Measurements from ENCODE around the gene PDHB.
"Not testable (repeated sequence)": the region's sequence is repeated elsewhere in the genome, so short reads cannot be mapped to it uniquely, and the experiment has no call there.

Gene PDHB

GRCh38 chr3:58433400-58434167 is at the start of gene PDHB:
TSS of gene PDHB (minus strand) at chr3:58433832. CDS start at chr3:58433809, 23 bp downstream.
- DNase-seq: peak; percentile 47

GRCh38 chr3:58482917-58483636 is 49.4 kb upstream of the PDHB start:
- DNase-seq: no peak

- no peak for DNase-seq
Measured at GRCh38 chr3:58480309-58480708, 46.7 kb upstream of the PDHB start.

DNA sequence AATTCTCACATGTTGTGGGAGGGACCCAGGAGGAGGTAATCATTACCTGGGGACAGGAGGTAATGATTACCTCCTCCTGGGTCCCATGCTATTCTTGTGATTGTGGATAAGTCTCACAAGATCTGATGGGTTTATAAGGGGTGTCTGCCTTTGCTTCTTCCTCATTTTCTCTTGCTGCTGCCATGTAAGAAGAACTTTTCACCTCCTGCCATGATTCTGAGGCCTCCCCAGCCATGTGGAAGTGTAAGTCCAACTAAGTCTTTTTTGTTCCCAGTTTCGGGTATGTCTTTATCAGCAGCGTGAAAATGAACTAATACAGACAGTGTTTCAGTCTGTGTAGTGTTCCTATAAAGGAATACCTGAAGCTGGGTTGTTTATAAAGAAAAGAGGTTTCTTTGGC is 45.1 kb upstream of the PDHB start:
- no peak for DNase-seq

DNA sequence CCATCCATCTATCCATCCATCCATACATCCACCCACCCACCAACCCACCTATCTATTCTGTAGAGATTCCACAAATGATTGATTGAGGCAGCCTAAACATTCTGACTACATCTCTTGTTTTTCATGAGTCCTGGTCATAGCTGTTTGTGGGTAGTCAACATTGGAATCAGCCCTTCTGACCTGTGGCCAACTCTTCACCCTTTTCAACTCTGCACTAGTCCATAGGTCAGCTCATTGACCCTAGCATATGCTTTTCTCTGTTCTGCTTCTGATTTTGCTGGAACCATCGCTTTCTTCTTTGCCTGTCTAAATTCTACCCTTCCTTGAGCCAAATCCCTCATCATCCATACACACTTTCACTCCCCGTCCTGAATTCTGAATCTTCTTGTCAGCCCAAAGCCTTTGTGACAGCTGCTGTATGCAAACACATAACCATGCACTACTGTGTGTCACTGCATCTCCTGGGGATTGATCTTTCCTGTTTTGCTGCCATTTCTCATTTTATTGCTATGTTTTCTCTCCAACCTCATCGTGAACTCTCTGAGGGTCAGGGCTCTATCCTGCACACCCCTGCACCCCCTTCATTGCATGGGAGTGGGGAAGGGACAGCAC is 41.4 kb upstream of the PDHB start:
- DNase-seq: no peak

GRCh38 chr3:58474348-58474911 is 40.8 kb upstream of the PDHB start:
- DNase-seq: no peak

DNA sequence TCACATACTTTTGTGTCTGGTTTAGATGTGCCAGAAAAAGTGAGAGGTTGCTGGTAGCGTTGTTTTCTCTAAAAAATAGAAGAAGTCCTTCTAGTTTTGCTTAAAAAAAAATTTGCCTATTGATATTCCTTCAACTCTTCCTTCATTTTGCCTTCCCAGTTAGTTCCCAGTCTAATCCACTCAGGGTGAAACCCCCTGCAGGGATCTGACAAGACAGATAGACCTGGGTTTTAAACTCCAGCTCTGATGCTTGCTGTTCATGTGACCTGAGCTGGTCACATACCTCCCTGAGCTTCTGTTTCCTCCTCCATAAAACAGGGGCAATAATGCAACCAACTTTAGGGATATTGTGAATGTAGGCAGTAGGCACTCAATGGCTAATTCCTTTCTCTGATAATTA is 39.6 kb upstream of the PDHB start:
- no peak for DNase-seq

GRCh38 chr3:58471025-58471887 is 37.6 kb upstream of the PDHB start:
- peak; percentile 19 for DNase-seq

GRCh38 chr3:58470363-58471024 is 36.9 kb upstream of the PDHB start:
- DNase-seq: no peak

DNA sequence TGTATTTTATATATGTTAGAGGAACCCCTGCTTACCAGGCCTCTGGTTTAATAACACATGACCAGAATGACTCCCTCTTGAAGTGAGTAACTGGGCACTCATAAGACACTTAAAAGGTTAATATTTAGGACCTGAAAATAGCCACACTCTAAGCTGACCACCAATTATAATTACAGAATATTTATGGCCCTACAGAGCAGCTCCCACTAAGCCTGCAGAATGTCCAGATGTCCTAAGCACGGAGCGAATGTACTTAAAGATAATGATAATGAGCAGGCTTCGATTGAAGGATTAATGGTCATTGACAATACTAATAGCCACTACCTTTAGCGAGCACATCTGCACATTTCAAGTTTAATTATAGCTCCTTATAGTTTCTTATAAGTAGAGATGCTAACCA is 35.5 kb upstream of the PDHB start:
- DNase-seq: no peak

DNA sequence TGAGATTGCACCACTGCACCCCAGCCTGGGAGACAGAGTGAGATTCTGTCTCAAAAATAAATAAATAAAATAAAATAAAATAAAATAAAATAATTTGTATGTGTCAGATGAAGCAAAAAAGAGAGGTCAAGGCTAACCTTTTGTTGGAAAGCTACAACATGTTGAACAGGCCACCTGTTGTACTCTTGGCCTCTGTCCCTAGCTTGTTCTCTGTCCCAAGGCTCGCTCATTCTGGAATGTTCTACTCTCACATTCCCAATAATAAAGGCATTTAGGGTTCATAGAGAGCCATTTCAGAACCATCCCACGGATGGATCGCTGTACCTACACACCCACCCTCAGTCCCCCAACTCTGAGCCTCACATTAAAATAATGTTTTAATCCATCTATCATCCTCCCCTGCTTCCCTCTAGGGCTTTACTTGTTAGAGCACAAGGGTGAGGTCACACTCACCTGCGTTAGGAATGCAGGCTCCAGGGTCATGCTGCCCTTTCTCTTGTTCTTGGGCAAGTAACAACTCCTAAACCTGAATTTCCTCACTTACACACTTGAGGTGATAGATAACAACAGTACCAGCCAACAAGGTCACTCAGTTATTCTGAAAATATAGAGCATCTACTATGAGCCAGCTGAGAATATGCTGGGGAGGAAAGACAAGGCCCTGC is 33.4 kb upstream of the PDHB start:
- no peak for DNase-seq

DNA sequence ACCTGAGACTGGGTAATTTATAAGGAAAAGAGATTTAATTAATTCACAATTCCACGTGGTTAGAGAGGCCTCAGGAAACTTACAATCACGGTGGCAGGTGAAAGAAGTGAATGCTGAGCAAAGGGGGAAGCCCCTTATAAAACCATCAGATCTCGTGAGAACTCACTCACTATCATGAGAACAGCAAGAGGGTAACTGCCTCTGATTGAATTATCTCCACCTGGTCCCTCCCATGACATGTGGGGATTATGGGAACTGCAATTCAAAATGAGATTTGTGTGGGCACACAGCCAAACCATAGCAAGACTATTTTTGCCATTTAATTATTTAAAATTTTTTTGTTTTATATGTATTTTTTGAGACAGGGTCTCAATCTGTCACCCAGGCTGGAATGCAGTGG is 31.2 kb upstream of the PDHB start:
- no peak for DNase-seq

DNA sequence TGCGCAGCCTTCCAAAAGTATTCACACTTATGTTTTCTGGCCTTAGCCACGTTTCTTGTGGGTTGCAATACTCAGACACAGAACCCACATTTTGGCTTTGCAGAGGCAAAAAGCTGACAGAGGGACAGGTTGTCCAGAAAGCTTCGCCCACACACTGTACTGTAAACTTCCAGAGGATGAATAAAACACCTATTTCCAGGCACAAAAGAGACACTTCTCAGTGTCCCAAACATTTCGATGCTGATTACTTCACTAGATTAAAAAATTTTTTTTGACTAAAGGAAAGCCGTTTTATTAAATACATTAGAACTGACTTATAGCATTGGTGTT is 30.3 kb upstream of the PDHB start:
- DNase-seq: no peak

GRCh38 chr3:58463181-58463941 is 29.7 kb upstream of the PDHB start:
- peak; percentile 41 for DNase-seq

- no peak for DNase-seq
Measured at GRCh38 chr3:58462829-58463180, 29.2 kb upstream of the PDHB start.

- DNase-seq: no peak
Measured at GRCh38 chr3:58459160-58459559, 25.5 kb upstream of the PDHB start.

DNA sequence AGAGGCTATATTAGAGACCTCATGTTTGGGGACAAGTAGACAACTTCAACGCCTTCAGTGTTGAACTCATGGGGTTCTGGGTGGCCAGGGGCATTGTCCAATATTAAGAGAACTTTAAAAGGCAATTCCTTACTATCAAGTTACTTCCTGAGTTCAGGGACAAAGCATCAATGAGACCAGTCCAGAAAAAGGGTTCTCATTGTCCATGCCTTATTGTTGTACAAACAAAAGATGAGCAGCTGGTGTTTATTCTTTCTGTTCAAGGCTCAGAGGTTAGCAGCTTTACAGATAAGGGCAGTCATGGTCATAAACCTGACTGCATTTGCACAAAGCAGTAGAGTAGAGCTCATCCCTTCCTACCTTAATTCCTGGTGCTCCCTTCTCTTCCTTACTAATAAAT is 18.5 kb upstream of the PDHB start:
- DNase-seq: no peak

GRCh38 chr3:58441514-58442450 is 8.2 kb upstream of the PDHB start:
- DNase-seq: no peak

DNA sequence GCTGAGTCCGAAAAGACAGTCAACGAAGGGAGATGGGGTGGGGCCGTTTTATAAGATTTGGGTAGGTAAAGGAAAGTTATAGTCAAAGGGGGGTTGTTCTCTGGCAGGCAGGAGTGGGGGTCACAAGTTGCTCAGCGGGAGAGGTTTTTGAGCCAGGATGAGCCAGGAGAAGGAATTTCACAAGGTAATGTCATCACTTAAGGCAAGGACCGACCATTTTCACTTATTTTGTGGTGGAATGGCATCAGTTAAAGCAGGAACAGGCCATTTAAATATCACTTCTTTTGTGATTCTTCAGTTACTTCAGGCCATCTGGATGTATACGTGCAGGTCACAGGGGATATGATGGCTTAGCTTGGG is 7.3 kb upstream of the PDHB start:
- not testable (repeated sequence) for DNase-seq

- not testable (repeated sequence) for DNase-seq
Measured at GRCh38 chr3:58437276-58437675, 3.6 kb upstream of the PDHB start.

All from DMS79 treated with DMSO at 0.1 percent for 48 hours (cell line).